Caki2 (cell line): ENCODE data around the gene PDIA5. TPM values are rescaled to one million over a fixed set of nuclear protein-coding genes. Genes with fewer than 3 reads are reported as not detected.

Experiments used
- DNase-seq: peaks from one replicate; pipeline ENCODE4 v3.0.0-alpha.2; 2015; ENCODE audit warnings: low read depth
- in situ Hi-C: cut with HindIII; loops from 2 replicates; pipeline ENCODE4 v1.10.0; 2016; ENCODE audit warnings: low sequenced_read_pairs, low pct_unique_long_range_greater_than_20kb, mixed read lengths
- total RNA-seq: library from RNA; depleted of rRNA; stranded (reverse); fragments of >200 nt; shearing (Covaris generic); gene quantifications from 2 replicates; pipeline ENCODE4 v1.2.3, GENCODE V29; 2014; ENCODE audit warnings: low replicate concordance; rRNA removed

The PDIA5 gene
- total RNA-seq = 13.3 and 18.8 TPM in 2 replicates

DNA sequence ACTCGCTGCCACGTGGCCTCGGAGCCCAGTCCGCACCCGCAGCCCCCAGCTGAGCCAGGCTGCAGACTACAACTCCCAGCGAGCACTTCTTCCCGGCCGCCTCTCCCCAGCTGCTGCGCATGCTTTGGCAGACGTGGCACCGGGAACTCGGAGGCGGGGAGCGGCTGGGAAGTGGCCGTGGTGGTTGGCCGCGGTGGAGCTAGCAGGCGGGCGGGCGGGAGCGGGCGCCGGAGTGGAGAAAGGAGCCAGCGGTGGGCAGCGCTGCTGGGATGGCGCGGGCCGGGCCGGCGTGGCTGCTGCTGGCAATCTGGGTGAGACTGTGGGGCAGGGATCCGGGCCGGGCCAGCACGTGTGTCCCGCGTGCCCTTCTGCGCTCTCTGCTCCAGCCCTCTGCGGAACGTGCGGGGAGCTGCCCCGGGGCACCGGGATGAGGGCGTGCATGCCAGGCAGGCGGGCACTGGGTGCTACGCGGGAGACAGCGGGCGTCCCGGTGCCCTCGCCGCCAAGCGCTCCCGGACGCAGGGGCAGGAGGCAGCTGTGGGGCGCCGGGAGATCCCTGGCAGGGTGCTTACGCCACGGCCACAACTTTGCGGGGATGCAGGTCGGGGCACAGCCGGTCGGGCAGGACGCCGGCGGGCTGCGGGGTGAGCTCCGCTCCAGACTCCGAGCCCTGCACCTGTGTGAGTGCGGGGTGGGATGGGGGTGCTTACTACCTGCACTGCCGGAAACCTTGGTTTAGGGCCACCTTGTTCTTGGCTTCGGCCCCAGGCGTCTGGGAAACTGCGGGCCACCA, at the start of gene PDIA5:
TSS of gene PDIA5 (plus strand) at position 130 of the 793 bp plus-strand sequence. CDS start at position 270, 140 bp downstream.
- peak; percentile 82 for DNase-seq
- in situ Hi-C loops = no loop called here

DNA sequence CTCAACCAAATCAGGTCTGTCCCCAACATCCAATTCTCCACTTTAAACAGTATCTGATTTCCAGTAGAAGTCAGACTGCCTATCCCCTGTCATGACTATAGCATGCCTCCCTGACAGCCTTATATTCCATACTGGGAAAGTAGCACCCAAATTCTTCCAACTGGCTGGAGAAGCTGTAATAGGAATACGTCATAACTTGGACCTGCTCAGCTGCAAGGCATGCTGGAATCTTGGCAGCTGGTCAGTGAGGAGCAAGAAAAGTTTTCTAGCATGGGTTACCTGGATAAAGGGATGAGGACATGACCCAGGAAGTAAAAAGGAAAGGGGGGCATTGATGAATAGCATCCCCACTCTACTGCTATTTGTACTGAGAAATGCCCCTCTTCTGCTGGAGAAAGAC, 48.1 kb upstream of the PDIA5 start:
- no peak for DNase-seq
- in situ Hi-C loops = no loop called here

DNA sequence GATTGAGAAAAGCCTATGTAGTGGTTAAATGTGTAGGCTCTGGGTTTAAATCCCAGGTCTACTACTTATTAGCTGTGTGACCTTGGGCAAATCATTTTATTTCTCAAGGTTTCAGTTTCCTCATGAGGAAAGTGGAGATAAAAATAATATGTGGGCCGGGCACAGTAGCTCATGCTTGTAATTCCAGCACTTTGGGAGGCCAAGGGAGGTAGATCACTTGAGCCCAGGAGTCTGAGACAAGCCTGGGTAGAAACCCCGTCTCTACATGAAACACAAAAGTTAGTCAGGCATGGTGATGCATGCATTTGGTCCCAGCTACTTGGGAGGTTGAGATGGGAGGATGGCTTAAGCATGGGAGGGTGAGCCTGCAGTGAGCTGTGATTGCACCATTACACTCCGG, 47.7 kb upstream of the PDIA5 start:
- DNase-seq = no peak
- in situ Hi-C loops = no loop called here

DNA sequence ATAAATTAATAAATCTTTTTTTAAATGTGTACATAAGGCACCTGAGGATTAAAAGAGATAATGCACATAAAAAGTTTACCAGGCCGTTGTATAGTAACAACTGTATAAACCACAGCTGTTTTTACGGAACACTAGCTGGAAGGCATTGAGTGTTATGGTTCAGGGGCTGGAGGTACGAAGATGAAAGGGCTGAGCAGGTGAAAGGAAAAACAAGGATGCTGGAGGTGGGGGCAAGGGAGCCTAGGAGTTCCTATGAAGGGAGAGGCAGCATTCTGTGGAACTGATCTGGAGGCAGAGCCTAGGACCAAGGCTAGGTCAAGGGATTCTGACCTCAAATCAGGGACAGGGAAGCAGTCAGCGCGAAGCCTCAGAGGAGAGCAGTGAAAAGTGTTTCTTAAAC, 47.2 kb upstream of the PDIA5 start:
- DNase-seq = no peak

DNA sequence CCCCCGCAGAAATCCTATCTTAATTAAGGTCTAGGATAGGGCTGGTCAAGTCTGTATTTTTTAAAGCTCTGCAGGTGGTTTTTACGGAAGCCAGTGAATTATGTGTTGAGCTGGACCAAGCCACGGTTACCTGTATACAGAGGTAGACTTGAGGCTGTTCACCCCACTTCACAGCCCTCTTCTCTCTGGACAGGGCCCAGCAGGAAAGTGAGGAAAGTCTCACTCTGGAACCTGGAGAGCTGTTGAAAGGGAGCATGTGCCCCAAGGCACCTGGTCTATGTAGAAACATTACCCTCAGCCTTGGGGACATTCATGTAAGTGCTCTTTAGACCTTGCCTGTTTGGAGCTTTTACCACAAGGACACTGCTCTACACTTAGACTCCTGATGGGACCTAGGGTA, 46.1 kb upstream of the PDIA5 start:
- no peak for DNase-seq
- in situ Hi-C loops = no loop called here

More for the DNA sequence above, 47.2 kb upstream of the PDIA5 start:
- in situ Hi-C loops = no loop called here

DNA sequence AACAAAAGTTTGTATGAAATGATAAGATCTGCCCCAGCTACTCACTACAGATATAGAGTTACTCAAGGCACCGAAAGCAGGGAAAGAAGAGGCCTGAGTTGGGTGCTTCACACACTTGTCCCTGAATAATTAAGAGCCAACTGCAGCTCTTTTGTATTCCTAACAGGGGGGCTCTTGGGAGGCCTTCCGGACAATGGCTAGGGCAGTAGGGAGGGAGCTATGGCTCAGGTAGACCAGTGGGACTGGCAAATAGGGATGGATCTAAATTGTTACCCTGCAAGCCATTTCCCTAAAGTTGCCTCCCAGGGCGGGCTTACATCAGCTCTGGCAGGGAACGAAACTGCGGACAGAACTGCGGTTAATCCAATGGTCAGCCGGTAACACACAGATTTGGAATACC, 45.4 kb upstream of the PDIA5 start:
- in situ Hi-C loops = no loop called here
- DNase-seq = no peak

DNA sequence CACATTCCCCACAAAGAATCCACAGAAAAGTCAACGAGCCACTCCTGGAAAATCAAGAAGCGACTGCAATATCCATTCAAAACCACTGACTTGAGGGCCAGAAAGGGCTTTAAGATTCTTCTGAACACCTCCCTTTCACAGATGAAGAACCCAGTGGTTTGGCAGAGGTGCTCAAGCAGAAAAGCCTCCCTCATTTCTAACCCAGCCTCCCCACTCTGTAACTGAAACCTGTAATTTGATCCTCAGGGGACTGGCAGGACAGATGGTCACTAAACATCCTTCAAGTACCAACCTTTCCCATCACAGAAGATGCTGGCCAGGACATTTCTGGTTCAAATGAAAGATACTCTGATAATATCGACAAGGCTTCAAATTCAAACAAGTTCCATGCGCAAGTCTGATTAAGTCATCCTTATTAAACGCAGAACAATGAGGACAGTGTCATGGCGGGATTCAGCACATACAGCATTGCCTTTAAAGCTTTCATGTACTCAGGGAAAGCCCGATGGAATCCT, 44.8 kb upstream of the PDIA5 start:
- in situ Hi-C loops = no loop called here
- no peak for DNase-seq

DNA sequence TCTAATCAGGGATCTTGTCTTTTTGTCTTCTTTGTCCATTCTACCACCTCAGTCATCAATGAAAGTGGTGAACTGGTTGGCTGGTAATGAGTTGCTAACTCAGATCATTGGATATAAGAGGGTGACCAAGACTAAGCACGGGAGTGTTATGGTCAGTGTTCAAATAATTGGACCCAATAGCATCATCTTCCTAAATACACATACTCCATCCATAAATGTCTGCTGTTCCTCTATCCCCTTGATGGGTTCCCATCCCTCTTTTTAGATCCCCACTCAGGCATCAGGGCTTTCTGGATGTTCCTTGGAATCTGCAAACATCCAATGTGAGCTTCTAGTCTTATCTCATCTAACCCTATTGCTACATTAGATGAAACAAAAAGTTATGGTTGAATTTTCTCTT, 42.8 kb upstream of the PDIA5 start:
- no peak for DNase-seq
- in situ Hi-C loops = no loop called here

DNA sequence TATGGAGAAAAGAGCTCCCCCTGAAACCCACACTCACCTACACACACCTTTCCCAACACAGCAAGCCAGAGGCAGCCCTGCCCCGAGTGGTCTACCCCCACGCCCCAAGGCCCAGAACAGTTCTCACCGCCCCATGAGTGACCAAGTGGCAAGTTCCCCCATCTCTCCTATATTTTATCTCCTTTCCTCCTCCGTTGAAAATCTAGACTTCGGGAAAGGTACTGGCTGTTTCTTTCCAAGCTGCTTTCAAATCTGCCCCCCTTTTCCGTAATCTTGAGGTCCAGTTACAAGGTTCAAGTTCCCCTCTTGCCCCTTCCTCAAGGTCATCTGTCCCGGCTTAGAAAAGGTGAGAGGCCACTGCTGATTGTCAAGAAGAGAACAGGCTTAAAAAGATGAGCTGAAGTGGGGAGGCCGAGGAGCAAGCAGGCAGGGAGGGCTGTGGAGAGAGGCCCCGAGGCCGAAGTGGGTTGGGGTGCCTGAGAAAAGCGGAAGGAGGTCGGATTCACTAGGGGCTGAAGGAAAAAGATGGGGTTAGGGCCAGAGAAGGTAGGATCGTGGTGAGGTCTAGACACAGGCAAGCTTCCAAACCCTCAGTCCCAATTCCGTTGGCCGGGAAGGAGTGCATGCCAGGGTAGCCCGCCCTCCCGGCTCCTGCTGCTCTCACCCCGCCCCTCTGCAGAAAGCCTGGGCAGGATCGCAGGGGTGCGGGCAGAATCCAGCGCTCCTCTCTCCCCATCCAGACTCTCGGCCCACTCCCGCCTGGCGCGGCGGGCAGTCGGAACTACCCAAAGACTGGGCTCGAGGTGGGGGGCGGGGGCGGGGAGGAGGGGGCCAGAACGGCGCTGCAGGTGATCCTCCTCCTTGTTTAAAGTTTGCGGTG, 40.9 kb upstream of the PDIA5 start:
- in situ Hi-C loops = loop anchor here (25.0 kb wide), 1 partner anchor 114 kb away; no protein-coding TSS in a partner anchor

DNA sequence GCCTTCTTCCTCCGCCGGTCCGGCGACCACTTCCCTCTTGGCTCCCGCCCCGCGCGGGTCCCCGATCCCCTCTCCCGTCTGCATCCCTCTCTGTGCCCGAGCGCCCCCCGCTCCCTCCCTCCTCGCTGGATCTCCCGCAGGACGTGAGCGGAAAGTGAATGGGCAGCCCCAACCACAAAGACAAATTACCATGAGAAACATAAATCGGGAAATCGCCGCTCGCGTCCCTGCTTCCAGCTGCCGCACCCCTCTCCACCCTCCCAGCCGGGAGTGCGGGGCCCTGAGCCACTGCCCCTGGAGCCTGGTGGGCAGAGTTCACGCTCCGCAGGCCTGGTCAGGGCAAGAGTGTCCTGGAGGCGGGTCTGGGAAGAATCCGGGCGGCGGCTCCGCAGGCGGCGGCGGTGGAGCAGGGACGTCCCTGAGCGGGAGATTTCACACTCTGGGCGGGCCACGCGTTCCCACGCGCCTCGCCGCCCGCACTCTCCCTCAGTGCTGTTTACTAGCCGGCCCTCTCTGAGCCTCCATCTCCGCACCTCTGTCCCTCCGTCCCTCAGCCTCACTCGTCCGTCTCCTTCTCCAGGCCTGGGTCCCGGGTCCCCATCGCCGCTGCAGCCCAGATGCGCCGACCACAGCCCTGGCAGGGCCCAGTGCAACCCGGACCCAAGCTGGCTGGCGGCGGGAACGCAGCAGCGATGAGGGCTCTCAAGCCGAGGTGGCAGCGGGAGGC, 40.1 kb upstream of the PDIA5 start:
- in situ Hi-C loops = loop anchor here (25.0 kb wide), 1 partner anchor 114 kb away; no protein-coding TSS in a partner anchor
- DNase-seq = no peak

More for the DNA sequence above, 40.9 kb upstream of the PDIA5 start:
- no peak for DNase-seq

DNA sequence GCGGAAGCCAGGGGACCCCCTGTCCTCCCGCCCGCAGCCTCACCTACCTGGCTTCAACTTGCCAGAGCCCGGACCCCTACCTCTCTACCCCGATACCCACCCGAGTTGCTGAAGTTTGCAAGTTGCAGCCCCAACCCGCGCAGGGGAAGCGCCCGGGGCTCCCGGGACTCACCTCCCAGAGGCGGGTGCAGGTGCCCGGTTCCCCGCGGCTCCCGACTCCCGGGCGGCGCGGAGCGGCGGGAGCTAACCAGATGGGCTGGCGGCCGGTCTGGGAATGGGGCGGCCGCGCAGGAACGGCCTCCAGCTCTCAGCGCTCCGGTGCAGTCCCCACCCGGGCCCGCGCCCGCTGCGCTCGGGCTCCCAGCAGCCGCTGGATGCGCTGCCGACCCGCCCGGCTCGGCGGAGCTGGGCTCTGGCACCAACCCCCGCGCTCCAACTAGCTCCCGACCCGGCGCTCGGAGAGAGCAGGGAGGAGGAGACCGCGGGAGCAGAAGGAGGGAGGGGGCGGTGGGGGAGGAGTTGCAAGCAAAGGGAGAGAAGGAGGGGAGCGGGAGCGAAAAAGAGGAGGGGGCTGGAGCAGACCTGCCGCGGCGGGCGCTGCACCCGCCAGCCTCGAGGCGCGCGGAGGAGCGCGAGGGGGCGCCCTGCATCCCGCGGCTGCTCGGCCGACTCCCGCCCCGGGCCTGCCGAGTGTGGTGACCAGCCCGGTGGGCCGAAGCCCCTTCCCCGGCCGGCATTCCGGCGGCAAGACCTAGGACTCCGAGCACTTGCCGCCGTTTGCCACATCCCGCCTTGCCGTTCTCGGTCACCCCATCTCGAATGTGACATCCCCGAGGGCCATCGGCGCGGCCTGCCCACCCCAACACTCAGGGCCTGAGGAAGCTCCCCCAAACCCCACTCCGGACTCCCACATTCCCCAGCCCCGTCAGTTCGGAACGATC, 39.3 kb upstream of the PDIA5 start, which contains the start of gene SEMA5B:
TSS of gene SEMA5B (minus strand) at position 472 of the 941 bp plus-strand sequence. CDS start 66,500 bp downstream, outside the sequence.
- in situ Hi-C loops = loop anchor here (25.0 kb wide), 1 partner anchor 115 kb away; no protein-coding TSS in a partner anchor
- peak; percentile 13 for DNase-seq

DNA sequence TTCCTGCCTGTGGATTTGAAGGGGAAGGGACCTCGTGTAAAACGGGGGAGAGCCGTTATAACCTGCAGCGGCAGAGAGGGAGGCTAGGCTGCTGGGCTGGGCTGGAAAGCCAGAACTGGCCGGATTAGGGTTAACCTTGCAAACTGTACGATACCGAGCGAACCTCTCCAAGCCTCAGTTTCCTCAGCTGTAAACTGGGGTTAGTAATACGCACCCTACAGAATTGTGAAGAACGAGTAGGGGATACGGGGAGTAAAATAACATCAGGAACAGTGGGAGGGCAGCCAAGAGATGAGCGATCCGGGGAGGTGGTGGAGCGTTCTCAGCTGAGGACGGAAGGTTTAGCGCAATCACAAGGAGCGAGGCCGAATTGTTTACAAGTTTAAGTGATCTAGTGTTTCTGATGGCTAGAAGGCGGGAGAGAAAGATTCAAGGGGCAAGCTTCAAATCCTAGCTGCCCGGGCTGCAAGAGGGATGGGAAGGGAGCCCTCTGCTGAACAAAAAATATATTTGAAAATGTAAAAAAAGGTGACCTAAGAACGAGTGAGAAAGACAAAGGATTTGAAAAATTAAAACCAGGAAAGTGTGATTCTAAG, 38.5 kb upstream of the PDIA5 start:
- DNase-seq = peak; percentile 62
- in situ Hi-C loops = loop anchor here (25.0 kb wide), 1 partner anchor 116 kb away; no protein-coding TSS in a partner anchor

DNA sequence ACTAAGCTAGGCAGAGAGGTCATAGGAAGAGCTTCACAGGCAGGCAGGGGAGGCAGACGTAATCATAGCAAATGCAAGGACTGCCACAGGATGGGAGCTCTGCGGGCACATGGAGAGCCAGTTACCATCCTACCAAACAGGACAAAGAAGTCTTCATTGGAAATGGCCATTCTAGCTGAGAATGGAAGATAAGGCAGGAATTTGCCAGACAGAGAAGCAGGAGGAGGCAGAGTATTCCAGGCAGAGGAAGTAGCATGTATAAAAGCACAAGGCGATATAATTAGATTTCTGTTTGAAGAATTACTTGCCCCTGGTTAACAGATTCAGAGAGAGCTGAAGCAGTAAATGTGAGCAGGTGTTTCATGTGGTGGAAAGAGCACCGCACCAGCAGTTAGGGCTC, 35.8 kb upstream of the PDIA5 start:
- in situ Hi-C loops = loop anchor here (25.0 kb wide), 1 partner anchor 119 kb away; no protein-coding TSS in a partner anchor
- no peak for DNase-seq

DNA sequence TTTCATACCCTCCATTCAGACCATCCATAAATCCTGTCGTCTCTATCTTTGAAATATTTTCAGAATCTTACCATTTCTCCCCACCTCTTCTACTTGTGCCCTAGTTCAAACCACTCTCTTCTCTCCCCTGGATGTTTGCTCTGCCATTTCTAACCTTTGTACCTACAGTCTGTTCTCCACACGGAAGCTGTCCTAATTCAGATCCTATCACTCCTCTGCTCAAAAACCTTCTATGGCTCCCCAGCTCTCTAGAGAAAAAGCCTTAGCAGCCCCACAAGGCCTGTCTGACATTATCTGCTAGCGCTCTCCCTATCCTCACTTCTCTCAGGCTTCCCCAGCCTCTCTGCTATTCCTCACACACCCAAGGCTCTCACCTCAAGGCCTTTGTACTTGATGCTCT, 34.8 kb upstream of the PDIA5 start:
- in situ Hi-C loops = loop anchor here (25.0 kb wide), 1 partner anchor 120 kb away; no protein-coding TSS in a partner anchor
- DNase-seq = no peak

DNA sequence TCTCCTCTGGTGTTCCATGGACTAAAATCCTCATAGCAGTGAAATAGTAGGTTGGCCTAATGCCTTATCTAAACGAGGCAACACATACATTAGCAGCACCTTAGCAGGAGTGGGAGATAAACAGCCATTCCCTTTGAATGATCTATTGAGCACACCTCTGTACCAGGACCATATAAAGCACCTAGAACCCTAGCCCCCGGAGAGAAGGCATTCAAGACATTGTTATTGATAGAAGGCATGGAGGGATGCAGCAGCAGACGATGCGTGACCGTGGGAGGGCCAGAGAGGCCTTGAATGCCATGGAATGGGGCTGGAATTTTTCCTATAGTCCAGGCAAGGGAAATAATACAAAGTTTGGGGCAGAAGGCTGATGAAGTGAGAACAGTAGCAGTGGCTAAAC, 32.7 kb upstream of the PDIA5 start:
- in situ Hi-C loops = loop anchor here (25.0 kb wide), 1 partner anchor 122 kb away; no protein-coding TSS in a partner anchor

DNA sequence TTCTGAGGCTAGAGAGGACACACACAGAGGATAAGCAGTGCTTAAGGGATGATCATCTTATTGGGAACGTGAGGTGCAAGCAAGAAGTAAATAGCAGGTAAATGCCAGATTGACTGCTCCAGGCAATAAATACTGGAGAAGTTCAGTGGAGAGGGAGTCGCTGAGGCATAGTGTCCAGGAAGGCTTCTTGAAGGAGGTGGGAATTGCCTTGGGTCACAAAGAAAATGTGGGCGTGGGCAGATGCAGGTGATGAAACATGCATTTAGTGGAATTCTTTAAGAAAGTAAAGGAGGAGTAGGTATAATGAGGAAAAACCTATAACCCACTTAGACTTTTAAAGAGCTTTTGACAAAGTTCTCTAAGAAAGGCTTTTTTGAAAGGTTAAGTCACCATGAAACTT, 31.8 kb upstream of the PDIA5 start:
- no peak for DNase-seq
- in situ Hi-C loops = loop anchor here (25.0 kb wide), 1 partner anchor 123 kb away; no protein-coding TSS in a partner anchor

More for the DNA sequence above, 32.7 kb upstream of the PDIA5 start:
- no peak for DNase-seq
